GM12878 (cell line): ENCODE measurements around the gene SHC1. TPM values are rescaled to one million over a fixed set of nuclear protein-coding genes. Genes with fewer than 3 reads are reported as not detected.

Experiments used
- ATAC-seq: fragments of 200-7000 bp; cut with Tn5 transposase; 3 replicates; pipeline ENCODE4 v1.9.1; 2020; ENCODE audit warnings: mild to moderate bottlenecking, moderate library complexity
- Bru-seq: library from RNA; stranded (reverse); fragments of 400-500 nt; gene quantifications from one replicate; lab custom pipeline; 2021; lab: Mats Ljungman, UMichigan
- BruChase-seq, 2 experiments: library from RNA; stranded (reverse); fragments of 400-500 nt; gene quantifications; one replicate each; lab custom pipeline; 2021; lab: Mats Ljungman, UMichigan
- BruUV-seq: library from RNA; stranded (reverse); fragments of 400-500 nt; replicated peaks from 2 replicates; lab custom pipeline; 2021; lab: Mats Ljungman, UMichigan
- CTCF ChIA-PET: fragments of 300-600 bp; sonication (Branson Sonifier 250); formaldehyde crosslinking; extraction: SDS; loops from one replicate; lab custom pipeline; 2021; ENCODE audit warnings: inconsistent platforms; lab: Yijun Ruan, JAX
- POLR2A ChIA-PET: fragments of 350-600 bp; formaldehyde crosslinking; extraction: SDS; loops from one replicate; lab custom pipeline; 2021; ENCODE audit warnings: inconsistent platforms; lab: Charles Lee
- RAD21 ChIA-PET: fragments of 300-600 bp; sonication (Branson Sonifier 250); formaldehyde crosslinking; loops from one replicate; lab custom pipeline; 2023; ENCODE audit warnings: antibody characterized with exemption; ENCODE audit not compliant: unreplicated experiment; lab: Charles Lee
- SMC1A ChIA-PET: fragments of 300-600 bp; sonication (Branson Sonifier 250); formaldehyde crosslinking; loops from one replicate; lab custom pipeline; 2023; ENCODE audit not compliant: unreplicated experiment, uncharacterized antibody; lab: Charles Lee
- DNase-seq: peaks from one replicate; pipeline ENCODE4 v3.0.0-alpha.2; 2011; ENCODE audit warnings: low read depth, low spot score
- FAIRE-seq: peaks from 3 replicates; lab custom pipeline; 2011; peaks lifted over from hg19 to GRCh38; lab: Jason Lieb, UNC
- H2AFZ ChIP-seq: 2 replicates; pipeline ENCODE4 v1.6.0; 2011; ENCODE audit warnings: low read depth, low read length, control low read depth; ENCODE audit not compliant: control insufficient read depth
- H3K27ac ChIP-seq: 2 replicates; pipeline ENCODE4 v1.5.1; 2011; ENCODE audit warnings: control low read depth; ENCODE audit not compliant: control insufficient read depth, insufficient read depth
- H3K27me3 ChIP-seq, 2 experiments: replicated peaks in 1 of 2; 2 replicates each; pipeline versions ENCODE4 v1.6.0 to v1.6.1; 2011; ENCODE audit warnings: low read length in 1 of 2; ENCODE audit not compliant: control insufficient read depth in 2 of 2, insufficient read depth in 2 of 2
- H3K36me3 ChIP-seq, 2 experiments: 2 replicates each; pipeline ENCODE4 v1.5.1; 2011; ENCODE audit warnings: low read length in 1 of 2; ENCODE audit not compliant: control insufficient read depth in 2 of 2, insufficient read depth in 2 of 2
- H3K4me1 ChIP-seq: 2 replicates; pipeline ENCODE4 v1.6.1; 2011; ENCODE audit warnings: mild to moderate bottlenecking, low read length, moderate library complexity, mixed read lengths; ENCODE audit not compliant: control insufficient read depth, insufficient read depth
- H3K4me2 ChIP-seq: 2 replicates; pipeline ENCODE4 v1.6.0; 2011; ENCODE audit warnings: control low read depth; ENCODE audit not compliant: control insufficient read depth, insufficient read depth
- H3K4me3 ChIP-seq: fragments of 200-600 bp; sonication (generic); 2 replicates; pipeline ENCODE4 v1.5.1; 2016
- H3K79me2 ChIP-seq: 2 replicates; pipeline ENCODE4 v1.6.0; 2011; ENCODE audit warnings: low read length; ENCODE audit not compliant: control insufficient read depth, insufficient read depth
- H3K9ac ChIP-seq: 2 replicates; pipeline ENCODE4 v1.8.0; 2011; ENCODE audit warnings: low read length, control low read depth, mixed read lengths; ENCODE audit not compliant: control insufficient read depth, insufficient read depth
- H3K9me3 ChIP-seq: replicated peaks from 3 replicates; pipeline ENCODE4 v1.5.1; 2011; ENCODE audit warnings: mild to moderate bottlenecking, low read length; ENCODE audit not compliant: control insufficient read depth, insufficient read depth
- H4K20me1 ChIP-seq: 2 replicates; pipeline ENCODE4 v1.6.0; 2011; ENCODE audit not compliant: control insufficient read depth, insufficient read depth
- BHLHE40 ChIP-seq, 2 experiments: fragments of 450-650 bp in 1 of 2; IDR thresholded peaks; 2 replicates each; pipeline ENCODE4 v1.6.1; 2011 to 2017; ENCODE audit warnings: low read depth in 2 of 2, borderline replicate concordance in 1 of 2, improper control_type of control experiment in 1 of 2, low read length in 1 of 2, mild to moderate bottlenecking in 1 of 2
- DPF2 ChIP-seq: fragments of 450-650 bp; IDR thresholded peaks from 2 replicates; pipeline ENCODE4 v1.6.1; 2017; ENCODE audit warnings: mild to moderate bottlenecking
- FOS ChIP-seq: IDR thresholded peaks from 3 replicates; pipeline ENCODE4 v1.6.1; 2011; ENCODE audit warnings: borderline replicate concordance; ENCODE audit not compliant: insufficient read length; ENCODE audit errors: extremely low read depth
- HDGF ChIP-seq: fragments of 450-650 bp; IDR thresholded peaks from 2 replicates; pipeline ENCODE4 v1.6.1; 2016; ENCODE audit warnings: antibody characterized with exemption
- IKZF1 ChIP-seq: fragments of 450-650 bp; conservative IDR thresholded peaks from 2 replicates; pipeline ENCODE4 v1.6.1; 2017; ENCODE audit warnings: antibody characterized with exemption, mild to moderate bottlenecking
- LARP7 ChIP-seq: fragments of 450-650 bp; IDR thresholded peaks from 2 replicates; pipeline ENCODE4 v1.6.1; 2017; ENCODE audit warnings: mild to moderate bottlenecking
- NBN ChIP-seq: fragments of 450-650 bp; IDR thresholded peaks from 2 replicates; pipeline ENCODE4 v1.6.1; 2016
- NFYA ChIP-seq: IDR thresholded peaks from 2 replicates; pipeline ENCODE4 v1.6.1; 2011; ENCODE audit warnings: low read depth, mild to moderate bottlenecking, low read length, improper control_type of control experiment, borderline replicate concordance
- NFYB ChIP-seq: IDR thresholded peaks from 2 replicates; pipeline ENCODE4 v1.6.1; 2011; ENCODE audit warnings: low read depth, mild to moderate bottlenecking, low read length, improper control_type of control experiment, moderate library complexity; ENCODE audit not compliant: insufficient read depth
- NR2C2 ChIP-seq: IDR thresholded peaks from 2 replicates; pipeline ENCODE4 v1.6.1; 2011; ENCODE audit warnings: borderline replicate concordance, low read depth; ENCODE audit not compliant: control insufficient read depth, insufficient read length
- POLR2A ChIP-seq: IDR thresholded peaks from 2 replicates; pipeline ENCODE4 v1.6.1; 2011; ENCODE audit warnings: low read depth, mild to moderate bottlenecking, low read length
- POLR2AphosphoS5 ChIP-seq: IDR thresholded peaks from 2 replicates; pipeline ENCODE4 v1.6.1; 2011; ENCODE audit warnings: mild to moderate bottlenecking, low read length, inconsistent platforms
- POU2F2 ChIP-seq: IDR thresholded peaks from 3 replicates; pipeline ENCODE4 v1.6.1; 2011; ENCODE audit warnings: low read depth, mild to moderate bottlenecking, low read length, borderline replicate concordance
- SMC3 ChIP-seq: IDR thresholded peaks from 2 replicates; pipeline ENCODE4 v1.6.1; 2011; ENCODE audit warnings: low read length, improper control_type of control experiment, borderline replicate concordance
- ZBTB11 ChIP-seq: fragments of 450-650 bp; formaldehyde crosslinking; IDR thresholded peaks from 2 replicates; pipeline ENCODE4 v1.5.0; 2022; ENCODE audit warnings: mild to moderate bottlenecking, missing genetic modification characterization
- ZNF384 ChIP-seq: IDR thresholded peaks from 2 replicates; pipeline ENCODE4 v1.6.1; 2012; ENCODE audit warnings: low read depth, mild to moderate bottlenecking, low read length, improper control_type of control experiment, borderline replicate concordance
- WGBS: methylation state at CpG from one replicate; pipeline ENCODE4 v1.1.6; 2016; ENCODE audit warnings: low lambda C conversion rate; ENCODE audit not compliant: insufficient replicate concordance, insufficient coverage; ENCODE audit errors: missing lambda C conversion rate; 5-methylcytosine and 5-hydroxymethylcytosine counted together
- in situ Hi-C: fragments of 300-500 bp; cut with MboI; formaldehyde crosslinking; loops from 9 replicates; pipeline ENCODE4 v1.14.3; 2018; ENCODE audit warnings: mixed read lengths
- intact Hi-C: fragments of 100-400 bp; cut with micrococcal nuclease; formaldehyde crosslinking; loops from one replicate; pipeline ENCODE4 v1.14.2; 2022; ENCODE audit not compliant: unreplicated experiment
- long read RNA-seq, 2 experiments: library from polyadenylated mRNA; unstranded; transcript quantifications; one replicate each; pipeline ENCODE4 v2.0.0, GENCODE V29; 2019 to 2020
- polyA minus RNA-seq, 3 experiments: library from RNA; depleted of rRNA, polyadenylated mRNA; stranded (reverse); fragments of >200 nt; gene quantifications; 2 replicates each; pipeline ENCODE4 v1.2.3, GENCODE V29; 2011
- polyA plus RNA-seq, 11 experiments: library from polyadenylated mRNA; depleted of rRNA in 4 of 11; unstranded in 6 of 11; stranded (reverse) in 5 of 11; fragments of >200 nt; fragmentation: Nextera tagmentation in 4 of 11; fragmentation: Illumina TruSeq in 1 of 11; extraction: Ambion mirVana in 4 of 11; extraction: Trizol in 1 of 11; gene quantifications; 1 replicate in 1 of 11; 2 replicates in 10 of 11; pipeline versions ENCODE4 v1.2.1 to v1.2.3, GENCODE V29; 2011 to 2016; ENCODE audit warnings: inconsistent platforms in 2 of 11, missing spikeins in 2 of 11, low read depth in 1 of 11
- total RNA-seq, 4 experiments: library from RNA; depleted of rRNA in 3 of 4; stranded (reverse); fragments of >200 nt in 3 of 4; fragmentation: Illumina TruSeq in 1 of 4; extraction: Trizol in 1 of 4; gene quantifications; 2 replicates each; pipeline versions ENCODE4 v1.2.1 to v1.2.3, GENCODE V29; 2013 to 2021

Gene SHC1
- total RNA-seq (2013; cell fraction: nucleolus; rRNA removed) = 28.2 and 32.6 TPM in 2 replicates
- total RNA-seq (2014; rRNA removed) (22.2 and 24.7 TPM in 2 replicates), total RNA-seq (2014; rRNA removed; fragmentation: Illumina TruSeq; extraction: Trizol) (15.1 and 16.7 TPM in 2 replicates), total RNA-seq (2021) (36.5 and 38.3 TPM in 2 replicates), polyA plus RNA-seq (2011; rRNA removed) (25.8 and 49.3 TPM in 2 replicates), polyA plus RNA-seq (2014; fragmentation: Illumina TruSeq; extraction: Trizol) (47.3 and 67.3 TPM in 2 replicates), polyA plus RNA-seq (2014; fragmentation: Nextera tagmentation; extraction: Ambion mirVana) (1 to 10 TPM; 2.6 to 3.7 TPM), polyA plus RNA-seq (2014; rRNA removed) (35.0 and 35.4 TPM in 2 replicates), polyA plus RNA-seq (2016; fragmentation: Nextera tagmentation; extraction: Ambion mirVana) (10 to 100 TPM; 24.9 to 25.5 TPM), polyA minus RNA-seq (2011; rRNA and poly(A)+ RNA removed) (35.0 and 41.1 TPM in 2 replicates), Bru-seq, nascent RNA (percentile 80 among the genes with signal in this experiment), BruChase-seq, experiment 1, labeled RNA remaining after a 6-hour chase (percentile 90 among the genes with signal in this experiment), BruChase-seq, experiment 2, labeled RNA remaining after a 2-hour chase (percentile 88 among the genes with signal in this experiment)
- polyA plus RNA-seq (2011; ENCODE audit: low read depth) = 20.5 TPM
- 43.4 and 48.7 TPM in 2 replicates for polyA plus RNA-seq (2011; cell fraction: cytosol; rRNA removed)
- 89.2 and 106 TPM in 2 replicates for polyA plus RNA-seq (2011; cell fraction: nucleus; rRNA removed)
- 21.0 and 29.9 TPM in 2 replicates for polyA plus RNA-seq (2012)
- 13.8 and 21.9 TPM in 2 replicates for polyA minus RNA-seq (2011; cell fraction: cytosol; rRNA and poly(A)+ RNA removed)
- 14.7 and 25.1 TPM in 2 replicates for polyA minus RNA-seq (2011; cell fraction: nucleus; rRNA and poly(A)+ RNA removed)
- long read RNA-seq, experiment 1, transcript SHC1-204 (13 exons, 3,059 nt) = major isoform, 6 of 17 reads
- long read RNA-seq, experiment 1, transcript SHC1-205 (13 exons, 3,062 nt) = minor isoform, 5 of 17 reads
- long read RNA-seq, experiment 1, partial matches to known transcripts = 0 of 17 reads
- long read RNA-seq, experiment 1, other reads (novel, unspliced or antisense) = 6 of 17 reads
- long read RNA-seq, experiment 2 = 0 reads

GRCh38 chr1:154970631-154971340, at the start of gene SHC1:
Gene SHC1 (minus strand): TSS chr1:154970747. CDS start chr1:154970526, 221 bp downstream.
- peak within 1 kb of the TSS; percentile 38 for H2AFZ ChIP-seq
- peak within 1 kb of the TSS; percentile 74 for H3K4me2 ChIP-seq
- no peaks in the 10 kb centered on the region for H3K9me3 ChIP-seq
- H3K79me2 ChIP-seq = peaks cover 51% of the 10 kb centered on the region
- ChIA-PET RAD21 (interaction anchor here (0.9 to 2.8 kb wide), 14 partner anchors 10 to 114 kb away, joined by 3 to 20 read pairs (median 4); partner anchors contain the start of genes FLAD1, PBXIP1, PMVK and PYGO2), POLR2A (interaction anchor here (0.6 to 9.8 kb wide), 17 partner anchors 9 to 342 kb away, joined by 3 to 140 read pairs (median 5); partner anchors contain the start of genes CLK2, FLAD1, PBXIP1 and PMVK), SMC1A (interaction anchor here (0.9 to 3.2 kb wide), 9 partner anchors 8 to 411 kb away, joined by 3 to 21 read pairs (median 5); partner anchors contain the start of genes FLAD1, PBXIP1 and PYGO2), CTCF (interaction anchor here (0.6 to 20.6 kb wide), 14 partner anchors 9 to 202 kb away, joined by 3 to 226 read pairs (median 4); partner anchors contain the start of genes ADAM15, KRTCAP2, LENEP and PBXIP1)
- ATAC-seq (peak; percentile 67), FAIRE-seq (no peak), DNase-seq (no peak)
- WGBS = 35% methylated on average over 14 of the region's 15 CpGs
- H3K4me1 ChIP-seq = peaks cover 22% of the 10 kb centered on the region
- peak within 1 kb of the TSS; percentile 52 for H3K9ac ChIP-seq
- BruUV-seq = no TSS peak
- H3K4me3 ChIP-seq = peak within 1 kb of the TSS; percentile 63
- H3K27ac ChIP-seq = peak within 1 kb of the TSS; percentile 65
- H3K36me3 ChIP-seq = peaks cover 4 to 12% of the 10 kb centered on the region in 2 experiments; a peak in 3 of 4 replicates
- intact Hi-C loops = loop anchor here (5.0 kb wide), 1 partner anchor 92 kb away; the partner anchor contains the start of gene EFNA4
- H3K27me3 ChIP-seq = no peaks in the 10 kb centered on the region
- H4K20me1 ChIP-seq = no peaks in the 10 kb centered on the region
- in situ Hi-C loops = no loop called here
- TF ChIP-seq POLR2A (peak; percentile 45; the same call in 1 of the 2 replicates), LARP7 (no peak), SMC3 (0 out of 2 replicates have a peak, but pooled peaks have one; percentile 3), NFYB (peak; percentile 40; the same call in 1 of the 2 replicates), POU2F2 (no peak), POLR2AphosphoS5 (peak; percentile 63; the same call in 1 of the 2 replicates), ZBTB11 (no peak), ZNF384 (no peak), BHLHE40 (IDR thresholded peaks at IDR 0.05; ENCODE audit: borderline replicate concordance in 1 of 2, low read depth in 2 of 2, low read length in 1 of 2) (no peak), DPF2 (no peak), NBN (peak; percentile 40; the same call in 1 of the 2 replicates), IKZF1 (no peak), HDGF (peak; percentile 62), NR2C2 (no peak), NFYA (no peak), FOS (no peak)
